HUES6 (cell line): ENCODE results near the gene NPPB.
"Not testable (repeated sequence)": the region's sequence is repeated elsewhere in the genome, so short reads cannot be mapped to it uniquely, and the experiment has no call there.

Source experiments
- H3K27ac ChIP-seq: 2 replicates; pipeline ENCODE4 v1.7.0; 2013; ENCODE audit warnings: low read depth, mild to moderate bottlenecking, low read length, inconsistent platforms
- H3K27me3 ChIP-seq: 2 replicates; pipeline ENCODE4 v1.6.1; 2013; ENCODE audit warnings: low read length; ENCODE audit not compliant: control insufficient read depth, insufficient read depth
- H3K36me3 ChIP-seq: 2 replicates; pipeline ENCODE4 v1.6.1; 2013; ENCODE audit warnings: low read length; ENCODE audit not compliant: control insufficient read depth, insufficient read depth
- H3K4me1 ChIP-seq: 2 replicates; pipeline ENCODE4 v1.6.1; 2013; ENCODE audit warnings: low read length; ENCODE audit not compliant: control insufficient read depth, insufficient read depth
- H3K4me3 ChIP-seq: 2 replicates; pipeline ENCODE4 v1.5.1; 2013; ENCODE audit warnings: low read depth, low read length
- H3K9ac ChIP-seq: one replicate; pipeline ENCODE4 v1.6.1; 2013; ENCODE audit warnings: mild to moderate bottlenecking, low read length
- H3K9me3 ChIP-seq: 2 replicates; pipeline ENCODE4 v1.6.1; 2013; ENCODE audit warnings: low read depth, low read length; ENCODE audit not compliant: control insufficient read depth, insufficient read depth

The NPPB gene

DNA sequence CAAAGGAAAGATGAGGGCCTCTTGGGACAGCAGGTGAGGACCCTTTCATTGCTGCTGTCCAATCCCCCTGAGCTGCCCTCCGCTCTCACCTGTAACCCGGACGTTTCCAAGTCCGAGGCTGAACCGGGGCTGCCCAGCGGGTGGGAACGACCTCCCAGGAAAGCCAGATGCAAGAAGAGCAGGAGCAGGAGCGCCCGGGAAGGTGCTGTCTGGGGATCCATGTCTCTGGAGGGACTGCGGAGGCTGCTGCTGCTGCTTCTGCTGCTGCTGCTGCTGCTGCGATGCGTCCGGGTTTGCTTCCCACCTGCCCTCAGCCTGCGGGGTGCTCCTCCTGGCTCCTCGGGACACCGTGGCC is at the start of gene NPPB:
TSS of gene NPPB (minus strand) at position 333 of the 355 bp plus-strand sequence. CDS start at position 221, 112 bp downstream.
- Histone ChIP-seq H3K4me1 (peaks cover 6% of the 10 kb centered on the region; the same call in 1 of the 2 replicates), H3K27me3 (peaks cover 61% of the 10 kb centered on the region), H3K36me3 (no peaks in the 10 kb centered on the region), H3K4me3 (peak within 1 kb of the TSS; percentile 59), H3K9ac (peak within 1 kb of the TSS; percentile 67), H3K27ac (no peak within 1 kb of the TSS), H3K9me3 (no peaks in the 10 kb centered on the region)

GRCh38 chr1:11908095-11908675 is 49.4 kb upstream of the NPPB start:
- Histone ChIP-seq H3K9ac (peak overlapping the region; percentile 90), H3K27ac (peak overlapping the region; percentile 99), H3K4me3 (peak overlapping the region; percentile 56), H3K36me3 (no peaks in the 10 kb centered on the region), H3K9me3 (no peaks in the 10 kb centered on the region), H3K4me1 (peaks cover 8% of the 10 kb centered on the region), H3K27me3 (no peaks in the 10 kb centered on the region)

DNA sequence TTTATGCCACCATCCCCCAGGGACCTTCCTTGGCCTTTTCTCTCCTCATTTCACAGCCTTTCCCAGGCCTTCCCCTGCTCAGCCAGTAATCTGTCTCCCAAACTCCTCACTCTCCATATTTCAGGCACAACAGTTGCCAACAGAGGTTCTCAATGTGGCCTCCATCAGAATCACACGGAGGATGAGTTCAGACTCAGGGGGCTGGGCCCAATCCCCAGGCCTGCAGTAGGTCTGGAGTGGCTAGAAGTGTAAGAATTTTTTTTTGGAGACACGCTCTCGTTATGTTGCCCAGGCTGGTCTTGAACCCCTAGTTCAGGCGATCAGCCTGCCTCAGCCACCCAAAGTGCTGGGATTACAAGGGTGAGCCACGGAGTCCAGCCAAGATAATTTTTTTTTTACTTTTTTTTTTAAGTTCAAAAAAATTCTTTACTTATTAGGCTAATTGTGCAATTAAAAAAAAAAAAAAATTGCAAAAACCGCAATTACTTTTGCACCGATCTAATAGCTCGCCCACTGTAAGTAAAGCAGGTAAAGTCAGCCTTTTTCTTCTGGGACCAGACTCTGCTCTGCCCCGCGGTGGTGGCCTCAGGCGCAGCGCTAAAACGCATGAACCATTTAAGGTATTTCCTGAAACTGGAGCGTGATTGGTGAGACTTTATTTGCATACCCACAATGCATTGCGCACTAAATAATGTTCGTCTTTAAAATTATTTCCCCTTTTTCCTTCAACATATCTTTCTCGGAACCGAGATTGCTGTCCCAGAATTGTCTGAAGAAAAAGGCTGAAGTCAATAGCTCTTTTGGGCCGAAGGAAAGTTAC is 48.7 kb upstream of the NPPB start:
- Histone ChIP-seq H3K27ac (peak overlapping the region; percentile 99), H3K27me3 (no peaks in the 10 kb centered on the region), H3K9ac (peak overlapping the region; percentile 90), H3K4me3 (no peak overlapping the region), H3K4me1 (peaks cover 7% of the 10 kb centered on the region), H3K9me3 (no peaks in the 10 kb centered on the region), H3K36me3 (no peaks in the 10 kb centered on the region)

- no peaks in the 10 kb centered on the region for H3K36me3 ChIP-seq
- H3K9ac ChIP-seq, result no peak overlapping the region
- H3K27me3 ChIP-seq, result no peaks in the 10 kb centered on the region
- 0 out of 2 replicates have a peak overlapping the region, but pooled peaks have one; percentile 42 for H3K27ac ChIP-seq
- H3K4me3 ChIP-seq, result no peak overlapping the region
- H3K9me3 ChIP-seq, result no peaks in the 10 kb centered on the region
- H3K4me1 ChIP-seq, result peaks cover 7% of the 10 kb centered on the region
These were observed 48.1 kb upstream of the NPPB start for GRCh38 chr1:11906870-11907269.

- no peaks in the 10 kb centered on the region for H3K27me3 ChIP-seq
- no peak overlapping the region for H3K9ac ChIP-seq
- H3K9me3 ChIP-seq, result no peaks in the 10 kb centered on the region
- no peak overlapping the region for H3K27ac ChIP-seq
- H3K4me3 ChIP-seq, result no peak overlapping the region
- H3K36me3 ChIP-seq, result no peaks in the 10 kb centered on the region
- peaks cover 7% of the 10 kb centered on the region for H3K4me1 ChIP-seq
These were observed 46.2 kb upstream of the NPPB start for GRCh38 chr1:11904978-11905377.

GRCh38 chr1:11904156-11904555 is 45.4 kb upstream of the NPPB start:
- not testable (repeated sequence) for H3K27ac ChIP-seq, H3K27me3 ChIP-seq, H3K9ac ChIP-seq, H3K4me3 ChIP-seq, H3K36me3 ChIP-seq, H3K4me1 ChIP-seq, H3K9me3 ChIP-seq

GRCh38 chr1:11903210-11903609 is 44.5 kb upstream of the NPPB start:
- Histone ChIP-seq H3K9me3 (no peaks in the 10 kb centered on the region), H3K4me1 (peaks cover 7% of the 10 kb centered on the region), H3K36me3 (no peaks in the 10 kb centered on the region), H3K27me3 (peaks cover 14% of the 10 kb centered on the region), H3K27ac (no peak overlapping the region), H3K4me3 (no peak overlapping the region), H3K9ac (no peak overlapping the region)

- H3K36me3 ChIP-seq, H3K27ac ChIP-seq, H3K4me3 ChIP-seq, H3K9ac ChIP-seq, H3K9me3 ChIP-seq, H3K4me1 ChIP-seq: not testable (repeated sequence)
- peaks cover 20% of the 10 kb centered on the region for H3K27me3 ChIP-seq
These were observed 42.7 kb upstream of the NPPB start for GRCh38 chr1:11901446-11901845.

DNA sequence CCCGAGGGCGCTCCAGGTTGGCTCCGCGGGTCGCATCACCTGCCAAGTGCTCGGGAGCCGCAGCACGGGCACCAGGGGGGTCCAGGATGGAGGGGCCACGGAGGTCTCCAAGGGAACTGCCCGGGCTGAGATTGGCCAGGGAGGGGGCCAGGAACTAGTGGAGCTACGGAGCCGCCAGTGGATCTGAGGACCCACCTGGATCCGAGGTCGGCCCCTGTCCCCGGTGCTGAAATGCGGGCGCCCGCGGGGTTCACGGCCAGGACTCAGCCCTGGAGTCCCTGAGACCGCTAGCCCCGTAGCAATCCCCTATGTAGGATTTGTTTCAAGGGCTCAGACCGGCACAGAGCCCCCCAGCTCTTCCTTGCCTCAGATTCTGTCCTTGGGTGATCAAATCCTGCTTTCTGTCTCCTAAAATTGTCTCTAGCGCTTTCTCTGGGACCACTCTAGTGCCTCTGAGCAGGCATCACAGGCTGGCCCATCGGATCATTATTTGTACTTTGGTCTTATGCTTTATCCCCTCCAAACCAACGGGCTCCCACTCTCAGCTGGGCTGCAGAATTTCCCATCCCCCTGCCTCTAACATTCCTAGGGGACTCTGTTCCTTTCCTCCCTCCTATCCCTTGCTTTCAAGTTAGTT is 40.2 kb upstream of the NPPB start:
- peak overlapping the region; percentile 47 for H3K4me3 ChIP-seq
- no peaks in the 10 kb centered on the region for H3K9me3 ChIP-seq
- H3K4me1 ChIP-seq, result no peaks in the 10 kb centered on the region; the same call in 1 of the 2 replicates
- H3K27ac ChIP-seq, result no peak overlapping the region
- H3K27me3 ChIP-seq, result peaks cover 20% of the 10 kb centered on the region
- no peak overlapping the region for H3K9ac ChIP-seq
- H3K36me3 ChIP-seq, result no peaks in the 10 kb centered on the region

GRCh38 chr1:11898086-11898785 is 39.5 kb upstream of the NPPB start:
- Histone ChIP-seq H3K4me1 (no peaks in the 10 kb centered on the region; the same call in 1 of the 2 replicates), H3K9me3 (no peaks in the 10 kb centered on the region), H3K9ac (no peak overlapping the region), H3K27me3 (peaks cover 20% of the 10 kb centered on the region), H3K36me3 (no peaks in the 10 kb centered on the region), H3K27ac (no peak overlapping the region), H3K4me3 (peak overlapping the region; percentile 47)
